Body of pancreas (tissue), 4 donors: ENCODE measurements around the gene ADAMTS17.

Experiments
- POLR2A ChIP-seq, 3 donors: fragments of 450-650 bp; IDR thresholded peaks; one replicate each; pipeline ENCODE4 v1.6.1; 2016; ENCODE audit warnings: antibody characterized with exemption in 3 of 3, mild to moderate bottlenecking in 2 of 3
- TF ChIP-seq, protein P1 (sequence below), 7 experiments: fragments of 450-650 bp in 4 of 7; fragments of 200-600 bp in 3 of 7; sonication (generic) in 3 of 7; IDR thresholded peaks; one replicate each; pipeline ENCODE4 v1.5.1; 2016 to 2019; ENCODE audit warnings: antibody characterized with exemption in 7 of 7

DNA sequence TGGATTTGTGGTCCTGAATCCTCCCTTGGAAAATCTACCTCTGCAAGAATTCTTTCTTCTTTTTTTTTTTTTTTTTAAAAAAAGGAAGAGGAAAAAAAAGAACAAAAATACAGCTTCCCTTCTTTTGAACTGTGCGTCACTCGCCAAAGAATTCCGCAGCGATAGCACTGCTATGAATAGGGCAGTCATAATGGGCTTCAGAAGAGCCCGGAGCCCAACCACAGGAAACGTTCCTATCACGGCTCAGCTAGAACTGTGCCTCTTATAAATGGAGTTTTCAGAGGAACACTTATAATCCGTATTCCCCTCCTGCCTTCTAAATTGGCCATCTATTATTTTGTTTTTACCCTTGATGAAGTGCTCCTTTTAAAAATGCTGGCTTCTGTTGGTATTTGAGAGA, 227.7 kb downstream of the ADAMTS17 start:
- TF ChIP-seq, protein P1, sequence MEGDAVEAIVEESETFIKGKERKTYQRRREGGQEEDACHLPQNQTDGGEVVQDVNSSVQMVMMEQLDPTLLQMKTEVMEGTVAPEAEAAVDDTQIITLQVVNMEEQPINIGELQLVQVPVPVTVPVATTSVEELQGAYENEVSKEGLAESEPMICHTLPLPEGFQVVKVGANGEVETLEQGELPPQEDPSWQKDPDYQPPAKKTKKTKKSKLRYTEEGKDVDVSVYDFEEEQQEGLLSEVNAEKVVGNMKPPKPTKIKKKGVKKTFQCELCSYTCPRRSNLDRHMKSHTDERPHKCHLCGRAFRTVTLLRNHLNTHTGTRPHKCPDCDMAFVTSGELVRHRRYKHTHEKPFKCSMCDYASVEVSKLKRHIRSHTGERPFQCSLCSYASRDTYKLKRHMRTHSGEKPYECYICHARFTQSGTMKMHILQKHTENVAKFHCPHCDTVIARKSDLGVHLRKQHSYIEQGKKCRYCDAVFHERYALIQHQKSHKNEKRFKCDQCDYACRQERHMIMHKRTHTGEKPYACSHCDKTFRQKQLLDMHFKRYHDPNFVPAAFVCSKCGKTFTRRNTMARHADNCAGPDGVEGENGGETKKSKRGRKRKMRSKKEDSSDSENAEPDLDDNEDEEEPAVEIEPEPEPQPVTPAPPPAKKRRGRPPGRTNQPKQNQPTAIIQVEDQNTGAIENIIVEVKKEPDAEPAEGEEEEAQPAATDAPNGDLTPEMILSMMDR (IDR thresholded peaks at IDR 0.05): no peak
- TF ChIP-seq POLR2A (IDR thresholded peaks at IDR 0.05): peak; percentile 18 to 65 (median 54)
